ENCODE data around the gene NDUFC2.
"Not testable (repeated sequence)": the region's sequence is repeated elsewhere in the genome, so short reads cannot be mapped to it uniquely, and the experiment has no call there.

Gene NDUFC2

DNA sequence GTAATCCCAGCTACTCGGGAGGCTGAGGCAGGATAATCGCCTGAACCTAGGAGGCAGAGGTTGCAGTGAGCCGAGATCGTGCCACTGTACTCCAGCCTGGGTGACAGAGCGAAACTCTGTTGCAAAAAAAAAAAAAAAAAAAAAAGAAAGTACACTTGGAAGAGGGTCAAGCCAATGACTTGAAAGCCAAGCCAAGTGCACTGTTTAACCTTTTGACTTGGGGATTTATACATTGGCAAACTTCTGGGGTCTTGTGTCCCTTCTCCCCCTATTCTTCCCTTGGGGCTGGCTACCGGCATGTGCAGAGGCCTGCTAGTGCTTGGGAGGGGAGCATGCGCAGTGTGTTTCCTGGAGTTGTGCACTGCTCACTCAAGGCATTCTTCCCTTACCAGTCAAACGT is 30.3 kb downstream of the NDUFC2 start:
- DNase-seq: no peak

DNA sequence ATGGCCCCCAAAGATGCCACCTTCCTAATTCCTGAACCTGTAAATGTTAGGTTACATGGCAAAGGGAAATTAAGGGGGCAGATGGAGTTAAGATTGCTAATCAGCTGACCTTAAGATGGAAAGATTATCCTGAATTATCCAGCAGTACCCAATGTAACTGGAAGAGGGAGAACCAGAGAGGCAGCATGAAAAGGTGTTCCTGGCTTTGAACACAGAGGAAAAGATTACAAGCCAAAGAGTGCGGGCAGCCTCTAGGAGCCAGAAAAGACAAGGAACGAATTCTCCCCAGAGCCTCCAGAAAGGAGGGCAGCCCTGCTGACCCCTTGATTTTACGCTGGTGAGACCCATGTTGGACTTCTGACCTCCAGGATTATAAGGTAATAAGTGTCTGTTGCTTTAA is 31.1 kb downstream of the NDUFC2 start:
- DNase-seq: no peak

DNA sequence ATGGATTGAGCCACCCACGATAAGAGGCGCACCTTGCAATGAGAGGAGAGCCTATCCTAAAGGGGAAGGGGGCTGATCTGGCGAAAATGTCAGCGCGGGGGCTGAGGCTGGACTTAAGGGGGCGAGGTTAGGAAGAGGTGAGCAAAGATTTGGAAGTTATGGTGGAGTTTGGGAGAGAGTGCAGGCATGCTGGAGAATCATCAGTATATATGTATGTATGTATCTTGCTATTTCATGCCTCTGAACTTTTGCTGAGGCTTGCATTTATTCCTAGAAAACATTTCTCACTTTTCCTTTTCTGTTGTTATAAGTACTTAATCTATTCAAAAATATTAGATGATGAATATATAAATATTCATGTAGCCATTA is 33.2 kb downstream of the NDUFC2 start:
- no peak for DNase-seq

DNA sequence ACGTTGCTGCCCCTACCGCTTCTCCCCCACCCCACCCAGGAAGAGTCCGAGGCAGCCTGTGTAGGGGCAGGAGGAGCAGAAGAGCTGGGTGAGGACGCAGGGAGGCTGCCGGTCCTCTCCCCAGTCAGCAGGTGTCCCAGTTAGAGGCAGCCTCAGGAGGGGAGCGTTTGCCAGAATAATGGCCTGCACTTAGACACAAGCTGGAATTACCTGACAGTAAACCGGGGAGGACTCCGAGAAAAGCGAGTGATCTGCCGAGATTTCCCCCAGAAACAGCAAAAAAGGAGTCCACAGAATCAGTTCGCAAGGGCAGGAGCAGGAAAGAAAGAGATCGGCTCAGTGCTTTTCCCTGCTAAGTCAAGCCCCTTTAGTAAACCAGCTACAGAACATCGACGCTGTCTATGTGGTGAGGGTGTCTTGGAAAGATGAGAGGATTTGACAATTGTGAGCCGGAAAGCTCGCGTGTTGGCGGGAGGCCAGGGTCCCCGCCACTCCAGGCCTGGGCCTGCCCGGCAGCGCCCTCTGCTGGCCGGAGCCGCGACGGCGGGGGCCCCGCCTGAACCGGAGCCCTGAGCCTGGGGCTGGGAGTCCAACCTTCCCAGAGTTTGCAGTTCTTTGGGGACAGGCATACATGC is 33.7 kb downstream of the NDUFC2 start:
- DNase-seq: peak; percentile 28 to 54

DNA sequence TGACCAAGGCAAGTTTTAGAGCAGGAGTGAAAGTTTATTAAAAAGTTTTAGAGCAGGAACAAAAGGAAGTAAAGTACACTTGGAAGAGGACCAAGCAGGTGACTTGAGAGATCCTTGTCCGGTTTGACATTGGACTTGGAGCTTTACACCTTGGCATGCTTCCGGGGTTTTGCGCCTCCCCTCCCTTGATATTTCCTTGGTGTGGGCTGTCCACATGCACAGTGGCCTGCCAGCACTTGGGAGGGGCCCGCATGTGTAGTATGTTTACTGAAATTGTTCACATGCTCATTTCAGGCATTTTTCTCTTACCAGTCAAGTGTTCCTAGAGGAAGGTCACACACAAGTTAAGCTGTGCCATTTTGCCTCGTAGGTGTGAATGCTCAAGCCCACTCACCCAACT is 35.0 kb downstream of the NDUFC2 start:
- no peak for DNase-seq

DNA sequence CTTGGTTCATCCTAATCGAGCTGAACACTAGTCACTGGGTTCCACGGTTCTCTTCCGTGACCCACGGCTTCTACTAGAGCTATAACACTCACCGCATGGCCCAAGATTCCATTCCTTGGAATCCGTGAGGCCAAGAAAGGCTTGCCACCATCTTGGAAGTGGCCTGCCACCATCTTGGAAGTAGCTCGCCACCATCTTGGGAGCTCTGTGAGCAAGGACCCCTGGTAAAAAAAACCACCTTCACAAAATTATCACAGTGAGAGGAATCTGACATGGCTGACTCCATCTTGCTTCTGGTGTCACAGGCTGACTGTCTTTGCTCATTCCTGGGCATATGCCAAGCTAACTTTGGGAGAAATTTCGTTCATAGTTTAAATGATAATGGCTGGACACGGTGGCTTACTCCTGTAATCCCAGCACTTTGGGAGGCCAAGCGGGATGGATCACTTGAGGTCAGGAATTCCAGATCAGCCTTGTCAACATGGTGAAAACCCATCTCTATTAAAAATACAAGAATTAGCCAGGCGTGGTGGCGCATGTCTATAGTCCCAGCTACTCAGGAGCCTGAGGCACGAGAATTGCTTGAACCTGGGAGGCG is 37.7 kb downstream of the NDUFC2 start:
- DNase-seq: no peak

DNA sequence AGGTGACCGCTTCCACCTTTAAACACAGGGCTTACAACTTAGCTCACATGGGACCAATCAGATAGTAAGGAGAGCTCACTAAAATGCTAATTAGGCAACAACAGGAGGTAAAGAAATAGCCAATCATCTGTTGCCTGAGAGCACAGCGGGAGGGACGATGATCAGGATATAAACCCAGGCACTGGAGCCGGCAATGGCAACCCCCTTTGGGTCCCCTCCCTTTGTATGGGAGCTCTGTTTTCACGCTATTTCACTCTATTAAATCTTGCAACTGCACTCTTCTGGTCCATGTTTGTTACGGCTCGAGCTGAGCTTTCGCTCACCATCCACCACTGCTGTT is 38.3 kb downstream of the NDUFC2 start:
- DNase-seq: not testable (repeated sequence)

DNA sequence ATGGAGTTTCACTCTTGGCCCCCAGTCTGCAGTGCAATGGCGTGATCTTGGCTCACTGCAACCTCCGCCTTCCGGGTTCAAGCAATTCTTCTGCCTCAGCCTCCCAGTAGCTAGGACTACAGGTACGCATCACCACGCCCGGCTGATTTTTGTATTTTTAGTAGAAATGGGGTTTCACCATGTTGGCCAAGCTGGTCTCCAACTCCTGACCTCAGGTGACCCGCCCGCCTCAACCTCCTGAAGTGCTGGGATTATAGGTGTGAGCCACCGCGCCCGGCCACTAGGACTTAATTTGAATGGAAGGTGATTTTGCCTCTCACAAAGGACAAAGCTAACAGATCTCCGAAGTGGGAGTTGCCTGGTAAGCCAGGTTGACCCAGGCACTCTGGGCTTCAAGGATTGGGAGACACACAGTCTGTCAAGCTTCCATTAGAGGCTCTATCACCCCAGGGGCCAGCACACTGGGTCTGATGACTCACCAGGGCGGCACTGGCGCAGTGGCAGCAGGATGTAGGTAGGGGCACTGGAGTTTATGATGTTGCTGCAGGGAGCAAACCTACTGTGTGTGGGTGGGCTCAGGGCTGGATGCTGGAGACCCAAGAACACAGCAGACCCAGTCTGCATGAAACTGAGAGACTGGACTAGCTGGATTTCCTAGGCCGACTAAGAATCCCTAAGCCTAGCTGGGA is 38.8 kb downstream of the NDUFC2 start:
- DNase-seq: no peak

DNA sequence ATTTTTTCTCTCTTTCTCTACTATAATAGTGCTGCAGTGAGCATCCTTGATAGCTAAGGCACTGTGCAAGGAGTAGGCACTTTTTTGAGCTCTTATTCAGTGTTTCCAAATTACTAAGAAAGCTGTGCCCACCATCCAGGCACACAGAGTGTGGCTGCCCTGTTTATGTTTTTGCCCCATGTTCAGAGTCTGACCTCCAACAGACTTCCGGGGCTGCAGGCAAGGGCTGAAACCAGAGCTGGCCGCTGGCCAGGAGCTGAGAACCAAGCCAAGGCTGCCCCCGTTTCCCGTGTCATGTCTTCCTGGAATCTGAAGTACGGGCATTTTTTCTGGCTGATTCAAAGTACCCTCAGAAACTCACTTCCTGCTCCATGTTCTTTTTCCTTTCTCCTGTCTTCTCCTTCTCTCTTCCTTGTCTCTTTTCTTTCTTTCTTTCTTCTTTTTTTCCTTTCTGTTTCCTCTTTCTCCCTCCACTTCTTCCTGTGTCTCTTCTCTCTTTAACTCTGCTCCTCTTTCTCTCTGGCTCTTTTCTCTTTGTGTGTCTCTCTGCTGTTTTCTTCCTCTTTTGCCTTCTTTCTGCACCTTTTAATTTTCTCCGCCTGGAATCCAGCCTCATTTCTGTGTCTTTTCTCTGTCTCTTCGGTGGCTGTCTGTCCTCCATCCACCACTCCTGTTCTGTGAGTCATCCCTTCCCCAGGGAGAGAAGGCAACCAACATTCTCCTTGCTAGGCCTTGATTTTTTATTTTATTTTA is 39.6 kb downstream of the NDUFC2 start:
- peak in 1 of 2 donors; percentile 43 for DNase-seq

DNA sequence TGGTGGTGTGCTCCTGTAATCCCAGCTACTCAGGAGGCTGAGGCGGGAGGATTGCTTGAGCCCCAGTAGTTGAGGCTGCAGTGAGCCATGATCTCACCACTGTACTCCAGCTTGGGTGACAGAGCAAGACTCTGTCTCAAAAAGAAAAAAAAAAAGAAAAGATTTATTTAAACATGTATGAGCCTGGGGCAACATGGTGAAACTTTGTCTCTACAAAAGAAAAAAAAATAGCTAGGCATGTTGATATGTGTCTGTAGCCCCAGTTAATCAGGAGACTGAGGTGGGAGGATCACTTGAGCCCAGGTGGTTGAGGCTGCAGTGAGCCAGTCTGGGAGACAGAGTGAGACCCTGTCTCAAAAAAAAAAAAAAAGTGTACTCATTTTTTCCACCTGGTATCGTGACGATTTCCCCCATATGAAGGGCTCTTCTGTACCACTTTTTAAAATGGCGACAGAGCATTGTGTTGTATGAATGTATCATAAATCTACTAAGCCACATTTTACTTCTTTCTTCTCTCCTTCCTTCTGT is 40.2 kb downstream of the NDUFC2 start:
- DNase-seq: no peak

DNA sequence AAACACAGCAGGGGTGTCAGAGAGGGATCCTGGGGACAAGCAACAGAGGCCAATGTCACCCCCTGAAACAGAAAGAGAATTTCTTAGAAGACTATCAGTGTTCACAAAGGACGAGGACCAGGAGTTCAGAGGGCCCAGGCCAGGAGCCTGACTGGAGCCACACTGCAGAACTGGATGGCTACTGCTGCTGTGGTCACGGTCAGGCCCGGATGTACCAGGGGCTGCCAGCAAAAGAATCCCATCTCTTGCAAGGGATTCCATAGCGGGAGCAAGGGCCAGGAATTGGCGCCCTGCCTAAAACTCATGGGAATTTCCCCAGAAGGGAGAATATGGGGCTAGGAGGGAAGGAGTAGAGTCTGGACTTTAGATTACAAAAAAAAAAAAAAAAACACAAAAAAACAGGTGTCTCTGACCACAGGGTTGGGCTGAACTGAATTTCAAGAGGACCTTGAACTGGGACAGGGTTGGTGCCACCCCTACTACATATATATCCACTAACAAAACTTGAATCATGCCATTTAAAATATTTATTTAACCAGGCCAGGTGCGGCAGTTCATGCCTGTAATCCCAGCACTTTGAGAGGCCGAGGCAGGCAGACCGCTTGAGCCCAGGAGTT is 40.9 kb downstream of the NDUFC2 start:
- no peak for DNase-seq

DNA sequence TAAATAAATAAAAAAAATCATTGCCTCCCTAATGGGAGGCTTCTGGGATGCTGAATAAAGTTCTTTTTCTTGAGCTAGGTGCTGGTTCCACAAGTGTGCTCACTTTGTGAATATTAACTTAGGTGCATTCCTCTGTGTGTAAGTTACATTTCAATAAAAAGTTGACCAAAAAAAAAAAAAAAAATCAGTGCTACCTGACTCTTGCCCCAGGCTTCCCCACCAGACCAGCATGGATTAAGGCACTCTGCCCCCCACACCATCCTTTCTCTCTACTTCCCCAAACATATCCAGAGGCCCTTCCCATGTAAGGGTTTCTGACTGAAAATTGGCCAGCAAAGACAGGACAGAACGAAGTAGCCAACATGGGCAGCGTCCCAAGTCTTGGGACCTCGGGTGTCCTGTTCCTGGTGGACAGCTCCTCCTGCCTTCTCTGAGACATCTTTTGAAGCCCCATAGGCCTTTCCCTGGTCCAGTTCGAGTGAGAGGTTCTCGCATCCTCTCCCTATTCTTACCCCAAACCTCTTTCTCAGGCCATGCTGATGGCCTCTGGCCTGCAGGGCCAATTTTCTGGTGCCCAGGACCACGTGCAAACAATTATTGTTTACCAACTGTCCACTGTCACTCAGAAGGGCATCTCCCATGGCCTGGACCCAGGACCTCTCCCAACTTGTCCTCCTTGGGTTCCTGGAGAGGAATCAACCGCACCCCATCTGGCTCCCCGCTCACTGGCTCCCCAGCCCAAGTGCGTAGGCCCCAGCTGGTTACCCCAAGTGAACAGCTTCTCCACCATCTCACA is 41.6 kb downstream of the NDUFC2 start:
- DNase-seq: no peak

DNA sequence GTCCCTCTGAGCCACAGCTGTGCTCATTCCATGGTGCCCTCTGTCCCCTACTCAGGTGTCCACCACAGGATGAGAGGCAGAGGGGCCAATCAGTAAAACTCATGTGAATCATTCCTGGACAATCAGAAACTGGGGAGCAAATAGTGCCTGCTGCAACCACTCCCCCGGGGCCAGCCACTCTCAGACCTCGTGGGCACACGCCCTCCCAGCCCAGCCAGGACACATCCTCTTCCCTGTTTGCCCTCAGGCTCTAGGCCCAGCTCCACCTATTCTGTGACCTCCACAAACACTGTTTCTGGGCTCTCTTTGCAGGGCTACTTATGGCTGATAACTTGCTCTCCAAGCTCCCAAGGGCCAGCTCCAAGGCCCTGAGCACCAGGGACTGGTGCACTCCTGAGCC is 42.6 kb downstream of the NDUFC2 start:
- no peak for DNase-seq

DNA sequence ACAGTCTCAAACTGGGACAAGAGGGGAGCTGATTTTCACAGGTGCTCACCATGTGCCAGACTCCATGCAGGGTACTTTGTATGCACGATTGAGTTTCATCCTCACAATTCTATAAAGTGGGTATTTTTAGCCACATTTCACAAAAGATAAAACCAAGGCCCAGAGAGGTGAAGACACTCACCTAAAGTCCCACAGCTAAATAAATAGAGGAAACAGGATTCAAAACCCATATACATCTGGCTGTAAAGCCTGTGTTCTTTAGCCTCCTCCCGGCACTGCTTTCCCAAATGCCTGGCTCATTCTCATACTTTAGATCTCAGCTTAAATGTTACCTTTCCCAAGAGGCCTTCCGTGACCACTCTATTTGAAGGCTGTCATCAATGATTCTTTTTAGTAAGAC is 43.3 kb downstream of the NDUFC2 start:
- no peak for DNase-seq

DNA sequence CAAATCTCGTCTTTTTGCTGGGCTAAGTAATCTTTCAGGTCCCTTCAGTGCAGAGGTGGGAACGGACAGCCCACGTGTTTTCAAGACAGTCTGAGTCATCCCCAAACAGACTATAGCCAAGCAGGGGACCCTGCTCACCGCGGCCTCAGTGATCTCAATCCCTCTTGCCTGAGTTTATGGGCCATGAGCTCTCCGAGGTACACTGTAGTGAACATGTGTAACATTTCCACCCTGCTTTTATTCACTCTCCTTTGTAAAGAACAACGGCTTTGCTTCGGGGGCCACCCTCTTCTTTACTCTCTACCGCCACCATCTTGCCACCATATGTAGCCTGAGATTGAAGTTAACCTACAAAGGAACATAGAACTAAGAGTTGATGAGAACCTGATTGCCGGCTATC is 45.0 kb downstream of the NDUFC2 start:
- DNase-seq: no peak

DNA sequence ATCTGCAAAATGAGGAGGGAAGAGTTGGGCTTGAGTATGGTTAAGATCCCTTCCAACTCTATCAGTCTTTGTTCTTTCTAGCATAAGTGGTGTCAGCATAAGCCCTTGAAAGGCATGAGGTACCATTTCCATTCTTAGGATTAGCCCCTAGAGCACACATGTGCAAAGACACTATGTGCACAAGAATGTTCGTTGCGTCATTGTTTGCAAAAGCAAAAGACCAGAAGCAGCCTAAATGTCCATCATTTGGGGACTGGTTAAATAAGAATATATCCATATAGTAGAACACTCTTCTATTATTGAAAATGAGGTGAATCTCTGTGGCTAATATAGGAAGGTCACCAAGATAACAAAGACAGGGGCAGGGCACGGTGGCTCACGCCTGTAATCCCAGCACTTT is 46.6 kb downstream of the NDUFC2 start:
- no peak for DNase-seq

DNA sequence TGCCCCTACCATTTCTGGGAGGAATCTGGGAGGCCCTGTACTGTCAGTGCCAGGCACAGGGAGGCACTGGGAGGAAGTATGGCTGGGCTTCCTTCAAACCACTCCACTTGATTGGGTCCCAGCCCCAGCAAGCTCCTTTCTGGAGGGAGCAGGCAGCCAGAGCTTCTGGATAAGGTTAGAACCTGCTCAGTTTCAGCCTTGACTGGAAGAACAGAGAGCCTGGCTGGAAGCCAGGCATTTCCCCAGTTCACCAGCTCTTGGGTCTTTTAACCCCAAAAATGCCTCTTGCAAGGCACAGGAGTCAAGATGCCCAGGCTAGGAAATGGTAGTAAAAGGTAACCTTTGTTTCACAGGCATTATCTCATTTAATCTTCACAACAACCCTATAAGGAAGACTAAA is 47.6 kb downstream of the NDUFC2 start:
- no peak for DNase-seq

DNA sequence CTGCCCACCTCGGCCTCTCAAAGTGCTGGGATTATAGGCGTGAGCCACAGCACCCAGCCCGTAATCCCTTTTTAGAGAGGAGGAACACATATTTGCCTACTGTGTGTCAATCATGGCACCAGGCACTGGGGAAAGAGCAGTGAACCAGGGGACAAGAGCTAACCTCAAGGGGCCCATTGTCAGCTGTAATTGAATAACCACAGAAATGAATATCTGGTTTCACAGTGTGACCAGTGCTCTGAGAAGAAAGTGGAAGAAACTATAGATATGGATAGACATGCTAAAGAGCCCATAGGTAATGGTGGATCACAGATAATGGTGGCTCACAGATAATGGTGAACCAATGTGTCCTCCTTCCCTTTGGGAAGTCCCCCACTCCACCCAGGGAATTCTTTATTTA is 48.0 kb downstream of the NDUFC2 start:
- DNase-seq: no peak

DNA sequence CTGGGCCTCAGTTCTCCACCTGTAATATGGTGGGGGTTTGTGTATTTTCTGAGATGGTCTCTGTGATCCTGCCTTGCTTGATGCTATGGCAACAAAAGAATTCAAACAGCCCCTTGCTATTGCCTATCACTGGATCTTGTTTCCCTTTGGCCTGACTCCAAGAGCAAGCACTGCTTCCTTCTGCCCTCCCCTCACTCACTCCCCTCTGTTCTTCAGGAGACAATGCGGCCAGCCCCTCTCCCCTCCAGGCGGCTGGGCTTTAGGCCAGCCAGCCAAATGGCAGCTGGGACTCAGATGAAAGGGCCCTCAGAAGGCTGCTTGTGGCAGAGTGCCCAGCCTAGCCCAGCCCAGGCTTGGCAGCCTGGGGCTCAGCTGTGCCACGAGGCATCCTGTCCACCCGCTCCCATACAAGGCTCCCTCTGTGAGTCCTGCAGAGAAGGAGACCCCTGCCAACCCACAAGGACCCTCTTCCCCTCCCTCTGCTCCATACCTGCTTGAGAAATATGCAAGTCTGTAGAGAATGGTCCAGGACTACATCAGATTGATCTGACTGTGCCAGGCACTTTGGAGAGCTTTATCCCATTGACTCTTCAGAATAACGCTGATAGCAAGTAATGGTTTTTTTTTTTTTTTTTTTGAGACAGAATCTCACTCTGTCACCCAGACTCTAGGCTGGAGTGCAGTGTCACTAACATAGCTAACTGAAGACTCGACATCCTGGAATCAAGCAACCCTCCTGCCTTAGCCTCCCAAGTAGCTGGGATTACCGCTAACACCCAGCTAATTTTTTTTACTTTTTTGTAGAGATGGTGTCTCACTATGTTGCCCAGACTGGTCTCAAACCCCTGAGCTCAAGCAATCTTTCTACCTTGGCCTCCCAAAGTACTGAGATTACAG is 49.0 kb downstream of the NDUFC2 start:
- peak in 1 of 2 donors; percentile 61 for DNase-seq

DNA sequence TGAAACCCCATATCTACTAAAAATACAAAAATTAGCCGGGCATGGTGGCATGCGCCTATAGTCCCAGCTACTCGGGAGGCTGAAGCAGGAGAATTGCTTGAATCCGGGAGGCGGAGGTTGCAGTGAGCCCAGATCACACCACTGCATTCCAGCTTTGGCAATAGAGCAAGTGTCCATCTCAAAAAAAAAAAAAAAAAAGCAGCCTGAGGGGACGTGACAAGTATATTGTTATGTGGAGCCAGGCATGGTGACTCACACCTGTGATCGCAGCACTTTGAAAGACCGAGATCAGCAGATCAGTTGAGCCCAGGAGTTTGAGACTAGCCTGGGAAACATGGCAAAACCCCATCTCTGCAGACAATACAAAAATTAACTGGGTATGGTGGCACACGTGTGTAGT is 51.2 kb downstream of the NDUFC2 start:
- DNase-seq: not testable (repeated sequence)

DNA sequence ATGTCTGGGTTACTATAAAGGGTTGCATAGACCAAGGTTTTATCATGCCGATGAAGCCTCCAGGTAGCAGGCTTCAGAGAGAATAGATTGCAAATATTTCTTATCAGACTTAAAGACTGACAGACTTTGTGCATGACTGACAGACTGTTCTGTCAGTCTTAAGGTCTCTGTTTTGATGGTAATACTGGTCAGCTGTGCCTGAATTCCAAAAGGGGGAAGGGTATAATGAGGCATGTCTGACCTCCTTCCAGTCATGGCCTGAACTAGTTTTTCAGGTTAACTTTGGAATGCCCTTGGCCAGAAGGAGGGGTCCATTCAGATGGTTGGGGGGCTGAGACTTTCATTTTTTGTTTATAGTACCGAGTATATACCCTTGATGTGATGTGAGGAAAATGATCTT is 51.9 kb downstream of the NDUFC2 start:
- DNase-seq: no peak
